ENCODE results near the gene CIZ1. TPM values are rescaled to one million over a fixed set of nuclear protein-coding genes. Genes with fewer than 3 reads are reported as not detected.

The CIZ1 gene
- polyA plus RNA-seq, 1 of the 3 experiments (the other 2 are of a cell fraction), result 37.0 TPM

DNA sequence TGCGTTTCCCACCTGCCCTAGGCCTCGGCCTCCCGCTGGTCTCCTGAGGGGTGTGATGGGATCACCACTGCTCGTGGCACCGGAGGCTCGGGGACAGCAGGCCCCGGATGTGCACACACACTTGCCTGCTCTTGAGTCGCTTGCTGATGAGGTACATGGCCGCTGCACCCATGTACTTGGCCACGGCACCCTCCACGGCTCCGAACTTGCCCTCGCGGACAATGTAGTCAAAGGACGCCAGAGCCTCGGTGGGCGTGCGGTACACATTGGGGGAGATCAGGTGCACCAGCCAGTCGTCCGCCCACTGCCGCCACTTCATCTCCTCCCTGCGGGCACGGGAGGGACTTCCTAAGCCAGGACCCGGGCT is 68.6 kb downstream of the CIZ1 start:
- 95% methylated on average over 9 of the region's 24 CpGs for WGBS (ENCODE audit: low lambda C conversion rate)
- peaks cover 21% of the 10 kb centered on the region for H3K79me2 ChIP-seq (ENCODE audit: insufficient read depth)
- no peak overlapping the region for H3K9ac ChIP-seq
- TF ChIP-seq FOSL2 (IDR thresholded peaks at IDR 0.05; ENCODE audit: borderline replicate concordance, low read depth) (no peak), SIN3A (IDR thresholded peaks at IDR 0.05; ENCODE audit: borderline replicate concordance, low read depth, low read length) (no peak), CHD2 (IDR thresholded peaks at IDR 0.05; ENCODE audit: low read length, partially characterized antibody) (no peak), EP300 (IDR thresholded peaks at IDR 0.05; ENCODE audit: borderline replicate concordance in 1 of 2, low read depth in 1 of 2, low read length in 1 of 2) (no peak), TCF12 (IDR thresholded peaks at IDR 0.05) (no peak), RAD21 (IDR thresholded peaks at IDR 0.05; ENCODE audit: low read length) (no peak), NRF1 (IDR thresholded peaks at IDR 0.05; ENCODE audit: low read depth, low read length) (no peak), GATA2 (CRISPR knock-in tag; IDR thresholded peaks at IDR 0.05) (no peak), MXI1 (IDR thresholded peaks at IDR 0.05; ENCODE audit: low read depth, low read length) (no peak), YY1 (IDR thresholded peaks at IDR 0.05; ENCODE audit: low read depth) (no peak), SMC3 (IDR thresholded peaks at IDR 0.05; ENCODE audit: low read depth, low read length) (no peak), TEAD4 (IDR thresholded peaks at IDR 0.05; ENCODE audit: borderline replicate concordance, insufficient read depth) (no peak), POLR2AphosphoS5 (IDR thresholded peaks at IDR 0.05; ENCODE audit: low read depth, low read length) (no peak), FOXM1 (IDR thresholded peaks at IDR 0.05; ENCODE audit: low read depth) (no peak), GABPA (IDR thresholded peaks at IDR 0.05; ENCODE audit: low read depth) (no peak)
- TF ChIP-seq, protein P1, sequence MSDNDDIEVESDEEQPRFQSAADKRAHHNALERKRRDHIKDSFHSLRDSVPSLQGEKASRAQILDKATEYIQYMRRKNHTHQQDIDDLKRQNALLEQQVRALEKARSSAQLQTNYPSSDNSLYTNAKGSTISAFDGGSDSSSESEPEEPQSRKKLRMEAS (IDR thresholded peaks at IDR 0.05; ENCODE audit: low read depth), result no peak
- TF ChIP-seq, protein P2, sequence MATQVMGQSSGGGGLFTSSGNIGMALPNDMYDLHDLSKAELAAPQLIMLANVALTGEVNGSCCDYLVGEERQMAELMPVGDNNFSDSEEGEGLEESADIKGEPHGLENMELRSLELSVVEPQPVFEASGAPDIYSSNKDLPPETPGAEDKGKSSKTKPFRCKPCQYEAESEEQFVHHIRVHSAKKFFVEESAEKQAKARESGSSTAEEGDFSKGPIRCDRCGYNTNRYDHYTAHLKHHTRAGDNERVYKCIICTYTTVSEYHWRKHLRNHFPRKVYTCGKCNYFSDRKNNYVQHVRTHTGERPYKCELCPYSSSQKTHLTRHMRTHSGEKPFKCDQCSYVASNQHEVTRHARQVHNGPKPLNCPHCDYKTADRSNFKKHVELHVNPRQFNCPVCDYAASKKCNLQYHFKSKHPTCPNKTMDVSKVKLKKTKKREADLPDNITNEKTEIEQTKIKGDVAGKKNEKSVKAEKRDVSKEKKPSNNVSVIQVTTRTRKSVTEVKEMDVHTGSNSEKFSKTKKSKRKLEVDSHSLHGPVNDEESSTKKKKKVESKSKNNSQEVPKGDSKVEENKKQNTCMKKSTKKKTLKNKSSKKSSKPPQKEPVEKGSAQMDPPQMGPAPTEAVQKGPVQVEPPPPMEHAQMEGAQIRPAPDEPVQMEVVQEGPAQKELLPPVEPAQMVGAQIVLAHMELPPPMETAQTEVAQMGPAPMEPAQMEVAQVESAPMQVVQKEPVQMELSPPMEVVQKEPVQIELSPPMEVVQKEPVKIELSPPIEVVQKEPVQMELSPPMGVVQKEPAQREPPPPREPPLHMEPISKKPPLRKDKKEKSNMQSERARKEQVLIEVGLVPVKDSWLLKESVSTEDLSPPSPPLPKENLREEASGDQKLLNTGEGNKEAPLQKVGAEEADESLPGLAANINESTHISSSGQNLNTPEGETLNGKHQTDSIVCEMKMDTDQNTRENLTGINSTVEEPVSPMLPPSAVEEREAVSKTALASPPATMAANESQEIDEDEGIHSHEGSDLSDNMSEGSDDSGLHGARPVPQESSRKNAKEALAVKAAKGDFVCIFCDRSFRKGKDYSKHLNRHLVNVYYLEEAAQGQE (IDR thresholded peaks at IDR 0.05; ENCODE audit: low read depth, low read length), result no peak
- TF ChIP-seq, protein P3, sequence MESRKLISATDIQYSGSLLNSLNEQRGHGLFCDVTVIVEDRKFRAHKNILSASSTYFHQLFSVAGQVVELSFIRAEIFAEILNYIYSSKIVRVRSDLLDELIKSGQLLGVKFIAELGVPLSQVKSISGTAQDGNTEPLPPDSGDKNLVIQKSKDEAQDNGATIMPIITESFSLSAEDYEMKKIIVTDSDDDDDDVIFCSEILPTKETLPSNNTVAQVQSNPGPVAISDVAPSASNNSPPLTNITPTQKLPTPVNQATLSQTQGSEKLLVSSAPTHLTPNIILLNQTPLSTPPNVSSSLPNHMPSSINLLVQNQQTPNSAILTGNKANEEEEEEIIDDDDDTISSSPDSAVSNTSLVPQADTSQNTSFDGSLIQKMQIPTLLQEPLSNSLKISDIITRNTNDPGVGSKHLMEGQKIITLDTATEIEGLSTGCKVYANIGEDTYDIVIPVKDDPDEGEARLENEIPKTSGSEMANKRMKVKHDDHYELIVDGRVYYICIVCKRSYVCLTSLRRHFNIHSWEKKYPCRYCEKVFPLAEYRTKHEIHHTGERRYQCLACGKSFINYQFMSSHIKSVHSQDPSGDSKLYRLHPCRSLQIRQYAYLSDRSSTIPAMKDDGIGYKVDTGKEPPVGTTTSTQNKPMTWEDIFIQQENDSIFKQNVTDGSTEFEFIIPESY (IDR thresholded peaks at IDR 0.05; ENCODE audit: borderline replicate concordance, low read depth), result no peak
- TF ChIP-seq, protein P4, sequence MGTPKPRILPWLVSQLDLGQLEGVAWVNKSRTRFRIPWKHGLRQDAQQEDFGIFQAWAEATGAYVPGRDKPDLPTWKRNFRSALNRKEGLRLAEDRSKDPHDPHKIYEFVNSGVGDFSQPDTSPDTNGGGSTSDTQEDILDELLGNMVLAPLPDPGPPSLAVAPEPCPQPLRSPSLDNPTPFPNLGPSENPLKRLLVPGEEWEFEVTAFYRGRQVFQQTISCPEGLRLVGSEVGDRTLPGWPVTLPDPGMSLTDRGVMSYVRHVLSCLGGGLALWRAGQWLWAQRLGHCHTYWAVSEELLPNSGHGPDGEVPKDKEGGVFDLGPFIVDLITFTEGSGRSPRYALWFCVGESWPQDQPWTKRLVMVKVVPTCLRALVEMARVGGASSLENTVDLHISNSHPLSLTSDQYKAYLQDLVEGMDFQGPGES (IDR thresholded peaks at IDR 0.05; ENCODE audit: low read depth, low read length), result no peak
- DNase-seq, result no peak
- H4K20me1 ChIP-seq (ENCODE audit: insufficient read depth), result peaks cover 14% of the 10 kb centered on the region; the same call in 1 of the 2 replicates
- H3K4me1 ChIP-seq (ENCODE audit: control insufficient read depth in 1 of 2, insufficient read depth in 2 of 2, low read depth in 1 of 2, low read length in 1 of 2), result peaks cover 3 to 18% of the 10 kb centered on the region in 2 experiments; a peak in 1 of 4 replicates
- CTCF ChIA-PET, result no interaction called here
- no peak overlapping the region for H3K4me2 ChIP-seq
- no peak overlapping the region for H3K4me3 ChIP-seq (ENCODE audit: low read depth in 2 of 2, low read length in 1 of 2)
- H2AFZ ChIP-seq (ENCODE audit: low read depth), result no peak overlapping the region
- no peak overlapping the region for H3K27ac ChIP-seq (ENCODE audit: low read depth in 2 of 2, low read length in 1 of 2)
- no peaks in the 10 kb centered on the region for H3F3A ChIP-seq (replicated peaks; ENCODE audit: insufficient read depth)
- no peaks in the 10 kb centered on the region for H3K27me3 ChIP-seq (ENCODE audit: insufficient read depth)
- no peaks in the 10 kb centered on the region for H3K9me3 ChIP-seq
- POLR2A ChIA-PET, result no interaction called here
- H3K36me3 ChIP-seq (replicated peaks in 1 of 2; ENCODE audit: control insufficient read depth in 1 of 2, insufficient read depth in 2 of 2, low read length in 1 of 2), result peaks cover 0 to 26% of the 10 kb centered on the region in 2 experiments
- no peaks in the 10 kb centered on the region for H3K9me2 ChIP-seq

All from SK-N-SH (cell line).